ENCODE data around the gene ASB13.

DNA sequence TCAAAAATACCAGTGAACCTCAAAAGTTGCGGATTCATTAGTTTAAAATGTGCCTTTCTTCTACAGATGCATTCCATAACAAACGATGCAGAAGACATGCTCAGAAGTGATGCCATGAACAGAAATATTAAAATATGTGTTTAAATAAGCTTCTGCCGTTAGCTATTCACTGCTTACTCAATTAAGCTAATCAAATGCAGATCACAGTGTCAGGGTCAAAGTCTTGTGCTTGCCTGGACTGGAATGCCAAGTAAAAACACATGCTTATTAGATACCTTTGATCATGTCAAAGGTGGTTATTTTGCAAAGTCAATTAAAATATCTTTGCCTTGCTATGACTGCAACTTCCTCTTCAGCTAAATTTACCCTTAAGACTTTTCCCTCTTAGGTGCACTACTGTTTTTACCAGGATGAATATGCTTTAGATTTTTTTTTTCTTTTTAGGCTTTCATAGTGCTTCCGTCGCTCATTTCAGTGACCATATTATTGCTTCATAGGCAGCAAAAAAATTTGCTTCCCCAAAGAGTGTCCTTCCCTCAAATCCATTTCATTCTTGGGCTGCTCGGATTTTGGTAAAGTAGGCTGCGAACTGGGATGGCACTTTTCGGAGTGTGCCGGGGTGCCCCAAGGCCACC, 905 bp downstream of the ASB13 start:
- TF ChIP-seq POLR2A (IDR thresholded peaks at IDR 0.05; ENCODE audit: borderline replicate concordance, extremely low read depth, insufficient read depth, insufficient read length) (no peak), SRF (IDR thresholded peaks at IDR 0.05; ENCODE audit: low read depth) (no peak), CBX3 (IDR thresholded peaks at IDR 0.05; ENCODE audit: low read depth) (no peak), CEBPB (IDR thresholded peaks at IDR 0.05; ENCODE audit: low read depth) (no peak)
- TF ChIP-seq, protein P1, sequence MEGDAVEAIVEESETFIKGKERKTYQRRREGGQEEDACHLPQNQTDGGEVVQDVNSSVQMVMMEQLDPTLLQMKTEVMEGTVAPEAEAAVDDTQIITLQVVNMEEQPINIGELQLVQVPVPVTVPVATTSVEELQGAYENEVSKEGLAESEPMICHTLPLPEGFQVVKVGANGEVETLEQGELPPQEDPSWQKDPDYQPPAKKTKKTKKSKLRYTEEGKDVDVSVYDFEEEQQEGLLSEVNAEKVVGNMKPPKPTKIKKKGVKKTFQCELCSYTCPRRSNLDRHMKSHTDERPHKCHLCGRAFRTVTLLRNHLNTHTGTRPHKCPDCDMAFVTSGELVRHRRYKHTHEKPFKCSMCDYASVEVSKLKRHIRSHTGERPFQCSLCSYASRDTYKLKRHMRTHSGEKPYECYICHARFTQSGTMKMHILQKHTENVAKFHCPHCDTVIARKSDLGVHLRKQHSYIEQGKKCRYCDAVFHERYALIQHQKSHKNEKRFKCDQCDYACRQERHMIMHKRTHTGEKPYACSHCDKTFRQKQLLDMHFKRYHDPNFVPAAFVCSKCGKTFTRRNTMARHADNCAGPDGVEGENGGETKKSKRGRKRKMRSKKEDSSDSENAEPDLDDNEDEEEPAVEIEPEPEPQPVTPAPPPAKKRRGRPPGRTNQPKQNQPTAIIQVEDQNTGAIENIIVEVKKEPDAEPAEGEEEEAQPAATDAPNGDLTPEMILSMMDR (IDR thresholded peaks at IDR 0.05 in 2 of 3, conservative IDR thresholded peaks at IDR 0.05 in 1 of 3; ENCODE audit: borderline replicate concordance in 1 of 3, insufficient read depth in 1 of 3, low read depth in 2 of 3, low read length in 2 of 3): no peak
- TF ChIP-seq, protein P2, sequence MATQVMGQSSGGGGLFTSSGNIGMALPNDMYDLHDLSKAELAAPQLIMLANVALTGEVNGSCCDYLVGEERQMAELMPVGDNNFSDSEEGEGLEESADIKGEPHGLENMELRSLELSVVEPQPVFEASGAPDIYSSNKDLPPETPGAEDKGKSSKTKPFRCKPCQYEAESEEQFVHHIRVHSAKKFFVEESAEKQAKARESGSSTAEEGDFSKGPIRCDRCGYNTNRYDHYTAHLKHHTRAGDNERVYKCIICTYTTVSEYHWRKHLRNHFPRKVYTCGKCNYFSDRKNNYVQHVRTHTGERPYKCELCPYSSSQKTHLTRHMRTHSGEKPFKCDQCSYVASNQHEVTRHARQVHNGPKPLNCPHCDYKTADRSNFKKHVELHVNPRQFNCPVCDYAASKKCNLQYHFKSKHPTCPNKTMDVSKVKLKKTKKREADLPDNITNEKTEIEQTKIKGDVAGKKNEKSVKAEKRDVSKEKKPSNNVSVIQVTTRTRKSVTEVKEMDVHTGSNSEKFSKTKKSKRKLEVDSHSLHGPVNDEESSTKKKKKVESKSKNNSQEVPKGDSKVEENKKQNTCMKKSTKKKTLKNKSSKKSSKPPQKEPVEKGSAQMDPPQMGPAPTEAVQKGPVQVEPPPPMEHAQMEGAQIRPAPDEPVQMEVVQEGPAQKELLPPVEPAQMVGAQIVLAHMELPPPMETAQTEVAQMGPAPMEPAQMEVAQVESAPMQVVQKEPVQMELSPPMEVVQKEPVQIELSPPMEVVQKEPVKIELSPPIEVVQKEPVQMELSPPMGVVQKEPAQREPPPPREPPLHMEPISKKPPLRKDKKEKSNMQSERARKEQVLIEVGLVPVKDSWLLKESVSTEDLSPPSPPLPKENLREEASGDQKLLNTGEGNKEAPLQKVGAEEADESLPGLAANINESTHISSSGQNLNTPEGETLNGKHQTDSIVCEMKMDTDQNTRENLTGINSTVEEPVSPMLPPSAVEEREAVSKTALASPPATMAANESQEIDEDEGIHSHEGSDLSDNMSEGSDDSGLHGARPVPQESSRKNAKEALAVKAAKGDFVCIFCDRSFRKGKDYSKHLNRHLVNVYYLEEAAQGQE (IDR thresholded peaks at IDR 0.05; ENCODE audit: low read depth): no peak
- TF ChIP-seq, protein P3, sequence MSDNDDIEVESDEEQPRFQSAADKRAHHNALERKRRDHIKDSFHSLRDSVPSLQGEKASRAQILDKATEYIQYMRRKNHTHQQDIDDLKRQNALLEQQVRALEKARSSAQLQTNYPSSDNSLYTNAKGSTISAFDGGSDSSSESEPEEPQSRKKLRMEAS (IDR thresholded peaks at IDR 0.05): peak; percentile 0; the same call in 1 of the 2 replicates

All from HCT116 (cell line).